Activated CD4-positive, alpha-beta T cell treated with anti-CD3 and anti-CD28 coated beads for 1 hour (primary cell): ENCODE results near the gene SNCAIP.

ENCODE experiments used
- DNase-seq: peaks from one replicate; pipeline ENCODE4 v3.0.0-alpha.2; 2020

SNCAIP gene

GRCh38 chr5:122430319-122430586 is 118.2 kb downstream of the SNCAIP start:
- no peak for DNase-seq

GRCh38 chr5:122431298-122431697 is 119.3 kb downstream of the SNCAIP start:
- DNase-seq = no peak

GRCh38 chr5:122434205-122434970 is 122.4 kb downstream of the SNCAIP start:
- no peak for DNase-seq

- no peak for DNase-seq
These were observed 123.2 kb downstream of the SNCAIP start for GRCh38 chr5:122435234-122435633.

- DNase-seq = no peak
These were observed 123.7 kb downstream of the SNCAIP start for GRCh38 chr5:122435761-122436160.

GRCh38 chr5:122436615-122437014 is 124.6 kb downstream of the SNCAIP start:
- DNase-seq = no peak

GRCh38 chr5:122439645-122440044 is 127.6 kb downstream of the SNCAIP start:
- DNase-seq = no peak

GRCh38 chr5:122442938-122443337 is 130.9 kb downstream of the SNCAIP start:
- no peak for DNase-seq

GRCh38 chr5:122444411-122444810 is 132.4 kb downstream of the SNCAIP start:
- no peak for DNase-seq

GRCh38 chr5:122445070-122445469 is 133.0 kb downstream of the SNCAIP start:
- DNase-seq = no peak

GRCh38 chr5:122447072-122447471 is 135.0 kb downstream of the SNCAIP start:
- no peak for DNase-seq

- no peak for DNase-seq
These were observed 135.8 kb downstream of the SNCAIP start for GRCh38 chr5:122447879-122448278.

GRCh38 chr5:122454541-122454940 is 142.5 kb downstream of the SNCAIP start:
- DNase-seq = no peak

- DNase-seq = no peak
These were observed 143.9 kb downstream of the SNCAIP start for GRCh38 chr5:122455939-122456338.

GRCh38 chr5:122457178-122457826 is 145.3 kb downstream of the SNCAIP start:
- no peak for DNase-seq

- DNase-seq = no peak
These were observed 146.3 kb downstream of the SNCAIP start for GRCh38 chr5:122458278-122458872.

GRCh38 chr5:122462486-122462885 is 150.4 kb downstream of the SNCAIP start:
- no peak for DNase-seq

- no peak for DNase-seq
These were observed 151.2 kb downstream of the SNCAIP start for GRCh38 chr5:122463221-122463620.

GRCh38 chr5:122464191-122464590 is 152.2 kb downstream of the SNCAIP start:
- no peak for DNase-seq

- DNase-seq = no peak
These were observed 153.1 kb downstream of the SNCAIP start for GRCh38 chr5:122465031-122465577.

- DNase-seq = no peak
These were observed 154.0 kb downstream of the SNCAIP start for GRCh38 chr5:122465994-122466393.

- DNase-seq = no peak
These were observed 156.5 kb downstream of the SNCAIP start for GRCh38 chr5:122468351-122469116.

- DNase-seq = no peak
These were observed 157.4 kb downstream of the SNCAIP start for GRCh38 chr5:122469384-122469919.
